Measurements from ENCODE around the gene TMEM106C.
A peak's percentile ranks its signal among the peaks of the same experiment; 100 is the strongest.

Gene TMEM106C

GRCh38 chr12:47999816-48000215 lies 36.4 kb downstream of the TMEM106C start:
- no peak for DNase-seq

GRCh38 chr12:48000878-48001504 lies 37.6 kb downstream of the TMEM106C start:
- peak in 1 of 2 donors; percentile 22 for DNase-seq

- DNase-seq, result peak in 1 of 2 donors; percentile 33
Observed at GRCh38 chr12:48001505-48002413, 38.4 kb downstream of the TMEM106C start.

GRCh38 chr12:48002414-48002730 lies 39.0 kb downstream of the TMEM106C start:
- DNase-seq, result no peak

- no peak for DNase-seq
Observed at GRCh38 chr12:48002773-48003218, 39.4 kb downstream of the TMEM106C start.

- DNase-seq, result peak; percentile 28 to 30
Observed at GRCh38 chr12:48003226-48004052, 40.0 kb downstream of the TMEM106C start.

GRCh38 chr12:48004053-48004941 lies 40.9 kb downstream of the TMEM106C start, which contains the start of gene COL2A1:
TSS of gene COL2A1 (minus strand) at chr12:48004476. CDS start at chr12:48004321, 155 bp downstream.
- DNase-seq, result peak in 1 of 2 donors; percentile 50

- no peak for DNase-seq
Observed at GRCh38 chr12:48005001-48005749, 41.8 kb downstream of the TMEM106C start.

- DNase-seq, result no peak
Observed at GRCh38 chr12:48005750-48006021, 42.3 kb downstream of the TMEM106C start.

GRCh38 chr12:48007206-48007605 lies 43.8 kb downstream of the TMEM106C start:
- DNase-seq, result no peak

GRCh38 chr12:48008349-48008748 lies 45.0 kb downstream of the TMEM106C start:
- DNase-seq, result no peak

GRCh38 chr12:48008950-48009349 lies 45.6 kb downstream of the TMEM106C start:
- DNase-seq, result no peak

- no peak for DNase-seq
Observed at GRCh38 chr12:48009471-48009870, 46.1 kb downstream of the TMEM106C start.

GRCh38 chr12:48010366-48010970 lies 47.1 kb downstream of the TMEM106C start:
- no peak for DNase-seq

- DNase-seq, result no peak
Observed at GRCh38 chr12:48012070-48012469, 48.7 kb downstream of the TMEM106C start.

GRCh38 chr12:48013287-48013686 lies 49.9 kb downstream of the TMEM106C start:
- no peak for DNase-seq

GRCh38 chr12:48015129-48015528 lies 51.7 kb downstream of the TMEM106C start:
- no peak for DNase-seq

- no peak for DNase-seq
Observed at GRCh38 chr12:48015954-48016353, 52.6 kb downstream of the TMEM106C start.

- DNase-seq, result no peak
Observed at GRCh38 chr12:48016373-48017020, 53.1 kb downstream of the TMEM106C start.

GRCh38 chr12:48017496-48017895 lies 54.1 kb downstream of the TMEM106C start:
- DNase-seq, result no peak
